Type B pancreatic cell (in vitro differentiated cells): Measurements from ENCODE around the gene RAB10. TPM values are rescaled to one million over a fixed set of nuclear protein-coding genes. Genes with fewer than 3 reads are reported as not detected.
"Not testable (repeated sequence)": the region's sequence is repeated elsewhere in the genome, so short reads cannot be mapped to it uniquely, and the experiment has no call there.

Experiments used
- DNase-seq: peaks from one replicate; pipeline ENCODE4 v3.0.0; 2021; ENCODE audit warnings: mixed read lengths; ENCODE audit not compliant: unreplicated experiment; ENCODE audit errors: extremely low spot score
- H3K27ac Mint-ChIP-seq: 2 replicates; pipeline ENCODE4 v1.8.0; 2021; ENCODE audit warnings: mild to moderate bottlenecking, mixed read lengths
- H3K27me3 Mint-ChIP-seq: 2 replicates; pipeline ENCODE4 v1.8.0; 2021; ENCODE audit warnings: mixed read lengths
- H3K36me3 Mint-ChIP-seq: 2 replicates; pipeline ENCODE4 v1.8.0; 2021; ENCODE audit warnings: mixed read lengths
- H3K4me1 Mint-ChIP-seq: one replicate; pipeline ENCODE4 v1.8.0; 2021; ENCODE audit warnings: mixed read lengths; ENCODE audit not compliant: unreplicated experiment
- H3K4me3 Mint-ChIP-seq: 2 replicates; pipeline ENCODE4 v1.8.0; 2021; ENCODE audit warnings: mild to moderate bottlenecking, mixed read lengths
- H3K9me3 Mint-ChIP-seq: 2 replicates; pipeline ENCODE4 v1.8.0; 2021; ENCODE audit warnings: mixed read lengths
- CTCF ChIP-seq: fragments of 200-600 bp; sonication (generic); conservative IDR thresholded peaks from 2 replicates; pipeline ENCODE4 v1.5.0; 2021; ENCODE audit warnings: antibody characterized with exemption, mild to moderate bottlenecking
- total RNA-seq: library from RNA; stranded (reverse); gene quantifications from 2 replicates; pipeline ENCODE4 v1.2.1, GENCODE V29; 2021; ENCODE audit warnings: low replicate concordance

The RAB10 gene
- total RNA-seq, 1 donor from 2014 or later: 143 TPM

- H3K4me1 Mint-ChIP-seq: no peaks in the 10 kb centered on the region
- TF ChIP-seq CTCF: no peak
- no peak for DNase-seq
- H3K27ac Mint-ChIP-seq: no peak overlapping the region
- H3K9me3 Mint-ChIP-seq: peaks cover 11% of the 10 kb centered on the region
- peaks cover 37% of the 10 kb centered on the region for H3K36me3 Mint-ChIP-seq
- H3K27me3 Mint-ChIP-seq: no peaks in the 10 kb centered on the region
- no peak overlapping the region for H3K4me3 Mint-ChIP-seq
Measured at GRCh38 chr2:26081556-26081955, 47.7 kb downstream of the RAB10 start.

- Mint-ChIP-seq H3K4me1 (peaks cover 20% of the 10 kb centered on the region), H3K4me3 (no peak overlapping the region), H3K9me3 (peaks cover 7% of the 10 kb centered on the region), H3K36me3 (peaks cover 18% of the 10 kb centered on the region), H3K27ac (no peak overlapping the region), H3K27me3 (no peaks in the 10 kb centered on the region)
- no peak for TF ChIP-seq CTCF
- DNase-seq: no peak
Measured at GRCh38 chr2:26086155-26086637, 52.3 kb downstream of the RAB10 start.

GRCh38 chr2:26086779-26087178 is 52.9 kb downstream of the RAB10 start:
- peaks cover 24% of the 10 kb centered on the region for H3K4me1 Mint-ChIP-seq
- H3K9me3 Mint-ChIP-seq: peaks cover 6% of the 10 kb centered on the region
- peaks cover 20% of the 10 kb centered on the region for H3K36me3 Mint-ChIP-seq
- TF ChIP-seq CTCF: no peak
- H3K4me3 Mint-ChIP-seq: no peak overlapping the region
- no peak for DNase-seq
- H3K27me3 Mint-ChIP-seq: no peaks in the 10 kb centered on the region
- no peak overlapping the region for H3K27ac Mint-ChIP-seq

- no peak overlapping the region for H3K4me3 Mint-ChIP-seq
- H3K27ac Mint-ChIP-seq: no peak overlapping the region
- DNase-seq: no peak
- peaks cover 29% of the 10 kb centered on the region for H3K4me1 Mint-ChIP-seq
- peak; percentile 79 for TF ChIP-seq CTCF
- H3K36me3 Mint-ChIP-seq: peaks cover 26% of the 10 kb centered on the region
- peaks cover 6% of the 10 kb centered on the region for H3K9me3 Mint-ChIP-seq
- no peaks in the 10 kb centered on the region for H3K27me3 Mint-ChIP-seq
Measured at GRCh38 chr2:26088038-26088643, 54.3 kb downstream of the RAB10 start.

GRCh38 chr2:26088931-26089330 is 55.0 kb downstream of the RAB10 start:
- DNase-seq, H3K27ac Mint-ChIP-seq, H3K9me3 Mint-ChIP-seq, H3K27me3 Mint-ChIP-seq, H3K4me3 Mint-ChIP-seq: not testable (repeated sequence)
- peaks cover 28% of the 10 kb centered on the region for H3K36me3 Mint-ChIP-seq
- H3K4me1 Mint-ChIP-seq: peaks cover 29% of the 10 kb centered on the region

GRCh38 chr2:26089337-26089736 is 55.5 kb downstream of the RAB10 start:
- Mint-ChIP-seq H3K4me3 (no peak overlapping the region), H3K27me3 (no peaks in the 10 kb centered on the region), H3K4me1 (peaks cover 29% of the 10 kb centered on the region), H3K36me3 (peaks cover 24% of the 10 kb centered on the region), H3K27ac (no peak overlapping the region), H3K9me3 (no peaks in the 10 kb centered on the region)
- no peak for DNase-seq
- TF ChIP-seq CTCF: no peak
